Mammary epithelial cell (primary cell): ENCODE data around the gene POLR3G.

ENCODE experiments used
- CTCF ChIP-seq, 2 donors: IDR thresholded peaks in 1 of 2; conservative IDR thresholded peaks in 1 of 2; 2 replicates each; pipeline ENCODE4 v1.5.1; 2011 to 2012; ENCODE audit warnings: inconsistent platforms in 2 of 2, low read length in 2 of 2, mild to moderate bottlenecking in 2 of 2, control low read depth in 1 of 2, low read depth in 1 of 2; ENCODE audit not compliant: insufficient read depth in 1 of 2; ENCODE audit errors: extremely low read depth in 1 of 2
- EZH2 ChIP-seq: IDR thresholded peaks from 2 replicates; pipeline ENCODE4 v1.6.1; 2012; ENCODE audit warnings: low read length, inconsistent platforms, borderline replicate concordance

GRCh38 chr5:90549223-90549622 is 74.6 kb downstream of the POLR3G start:
- TF ChIP-seq CTCF (conservative IDR thresholded peaks at IDR 0.05 in 1 of 2, IDR thresholded peaks at IDR 0.05 in 1 of 2; ENCODE audit: extremely low read depth in 1 of 2, insufficient read depth in 1 of 2, low read depth in 1 of 2, low read length in 2 of 2) (no peak), EZH2 (no peak)
